K562 (cell line): ENCODE measurements around the gene PDE11A.

ENCODE experiments used
- ATF1 ChIP-seq, 2 experiments: fragments of 450-650 bp in 1 of 2; IDR thresholded peaks; 2 replicates each; pipeline ENCODE4 v1.6.1; 2016; ENCODE audit warnings: missing compliant biosample characterization in 1 of 2, missing genetic modification characterization in 1 of 2
- CAMTA2 ChIP-seq: fragments of 250-450 bp; sonication (Bioruptor Pico); conservative IDR thresholded peaks from 2 replicates; pipeline ENCODE4 v1.5.1; 2022
- CTCF ChIP-seq, 3 experiments: IDR thresholded peaks in 2 of 3; conservative IDR thresholded peaks in 1 of 3; 2 replicates each; pipeline ENCODE4 v1.5.1; 2011 to 2012; ENCODE audit warnings: low read length in 3 of 3, mild to moderate bottlenecking in 3 of 3, control low read depth in 2 of 3, improper control_type of control experiment in 1 of 3, inconsistent platforms in 1 of 3, low read depth in 1 of 3, mixed read lengths in 1 of 3, moderate library complexity in 1 of 3; ENCODE audit not compliant: insufficient read depth in 2 of 3
- EZH2 ChIP-seq: IDR thresholded peaks from 2 replicates; pipeline ENCODE4 v1.6.1; 2012; ENCODE audit warnings: low read depth, mild to moderate bottlenecking, inconsistent platforms, low read length, borderline replicate concordance
- FOXJ3 ChIP-seq: sonication (generic); formaldehyde crosslinking; IDR thresholded peaks from 2 replicates; pipeline ENCODE4 v1.4.0; 2020; ENCODE audit warnings: mild to moderate bottlenecking, missing genetic modification reagents
- IRF2 ChIP-seq: sonication (generic); formaldehyde crosslinking; IDR thresholded peaks from 2 replicates; pipeline ENCODE4 v1.8.1; 2022; ENCODE audit warnings: mild to moderate bottlenecking, missing genetic modification reagents
- MYNN ChIP-seq, 2 experiments: sonication (generic); formaldehyde crosslinking in 1 of 2; IDR thresholded peaks; 2 replicates each; pipeline versions ENCODE4 v1.5.0 to v1.6.1; 2016 to 2020; ENCODE audit warnings: antibody characterized with exemption in 1 of 2, missing genetic modification reagents in 1 of 2
- PCBP1 ChIP-seq: fragments of 200-400 bp; formaldehyde crosslinking; IDR thresholded peaks from 2 replicates; pipeline ENCODE4 v1.6.1; 2018; ENCODE audit warnings: mild to moderate bottlenecking, low read depth, low read length; ENCODE audit not compliant: poor library complexity, severe bottlenecking
- PTBP1 ChIP-seq: fragments of 200-400 bp; formaldehyde crosslinking; IDR thresholded peaks from 2 replicates; pipeline ENCODE4 v1.6.1; 2017; ENCODE audit warnings: low read depth, low read length
- TBP ChIP-seq: optimal IDR thresholded peaks from 2 replicates; pipeline ENCODE3; 2011; ENCODE audit warnings: low read depth, low read length, improper control_type of control experiment
- ZBTB12 ChIP-seq: fragments of 250-450 bp; sonication (Bioruptor Pico); IDR thresholded peaks from 2 replicates; pipeline ENCODE4 v1.4.0; 2020
- ZNF23 ChIP-seq: fragments of 250-450 bp; sonication (Bioruptor Pico); IDR thresholded peaks from 2 replicates; pipeline ENCODE4 v1.4.0; 2020; ENCODE audit warnings: mild to moderate bottlenecking

GRCh38 chr2:177876950-177877349 is 195.6 kb downstream of the PDE11A start:
- no peak for TF ChIP-seq TBP
- TF ChIP-seq ZNF23 (CRISPR knock-in tag), result no peak
- TF ChIP-seq ATF1 (CRISPR knock-in tag; IDR thresholded peaks at IDR 0.05), result no peak
- TF ChIP-seq ATF1 (tag; IDR thresholded peaks at IDR 0.05), result no peak
- no peak for TF ChIP-seq CAMTA2 (CRISPR knock-in tag)
- TF ChIP-seq ZBTB12 (CRISPR knock-in tag), result no peak
- TF ChIP-seq IRF2, result no peak
- no peak for TF ChIP-seq PCBP1
- no peak for TF ChIP-seq EZH2
- no peak for TF ChIP-seq PTBP1
- no peak for TF ChIP-seq FOXJ3
- TF ChIP-seq MYNN (IDR thresholded peaks at IDR 0.05), result no peak
- no peak for TF ChIP-seq MYNN (CRISPR knock-in tag; IDR thresholded peaks at IDR 0.05)
- no peak for TF ChIP-seq CTCF (IDR thresholded peaks at IDR 0.05 in 2 of 3, conservative IDR thresholded peaks at IDR 0.05 in 1 of 3; ENCODE audit: insufficient read depth in 2 of 3, low read depth in 1 of 3, low read length in 3 of 3)
